Kidney (tissue), 14 donors: ENCODE data around the gene ASIC3. TPM values are rescaled to one million over a fixed set of nuclear protein-coding genes. Genes with fewer than 3 reads are reported as not detected.
A peak's percentile ranks its signal among the peaks of the same experiment; 100 is the strongest.

Experiments
- DNase-seq, 5 donors: peaks; one replicate each; pipeline ENCODE4 v3.0.0-alpha.2; 2013 to 2020
- FAIRE-seq: peaks from 2 replicates; lab custom pipeline; 2012; peaks lifted over from hg19 to GRCh38; lab: Jason Lieb, UNC
- H3K27ac ChIP-seq, 2 donors: one replicate each; pipeline ENCODE4 v1.7.0; 2013; ENCODE audit warnings: low read depth in 2 of 2, low read length in 2 of 2, inconsistent platforms in 1 of 2
- H3K27me3 ChIP-seq: one replicate; pipeline ENCODE4 v1.7.1; 2013; ENCODE audit warnings: low read length, inconsistent platforms; ENCODE audit not compliant: control insufficient read depth, insufficient read depth
- H3K36me3 ChIP-seq, 3 donors: one replicate each; pipeline versions ENCODE4 v1.7.0 to v1.7.1; 2013; ENCODE audit warnings: low read length in 3 of 3, control low read depth in 1 of 3, inconsistent platforms in 1 of 3; ENCODE audit not compliant: insufficient read depth in 3 of 3, control insufficient read depth in 2 of 3
- H3K4me1 ChIP-seq, 3 donors: one replicate each; pipeline versions ENCODE4 v1.7.0 to v1.7.1; 2013; ENCODE audit warnings: low read length in 3 of 3, inconsistent platforms in 1 of 3, low read depth in 1 of 3; ENCODE audit not compliant: control insufficient read depth in 2 of 3, insufficient read depth in 2 of 3
- H3K4me3 ChIP-seq, 3 donors: one replicate each; pipeline versions ENCODE4 v1.7.0 to v1.8.1; 2013; ENCODE audit warnings: low read length in 3 of 3, control low read depth in 1 of 3, inconsistent platforms in 1 of 3
- H3K9ac ChIP-seq, 3 donors: one replicate each; pipeline versions ENCODE4 v1.7.0 to v1.7.1; 2013; ENCODE audit warnings: low read length in 3 of 3, control low read depth in 1 of 3, inconsistent platforms in 1 of 3
- H3K9me3 ChIP-seq, 3 donors: one replicate each; pipeline versions ENCODE4 v1.7.0 to v1.7.1; 2013; ENCODE audit warnings: low read length in 3 of 3, control low read depth in 1 of 3, inconsistent platforms in 1 of 3; ENCODE audit not compliant: control insufficient read depth in 2 of 3, insufficient read depth in 1 of 3
- intact Hi-C: fragments of 100-400 bp; cut with DNase I; formaldehyde crosslinking; loops from one replicate; pipeline ENCODE4 v1.11.1; 2022
- polyA plus RNA-seq: library from polyadenylated mRNA; stranded (reverse); fragments of 350-450 nt; fragmentation: Illumina TruSeq; extraction: RNeasy Lipid Tissue Mini Kit (QIAGEN cat#74804); gene quantifications from one replicate; pipeline ENCODE4 v1.2.3, GENCODE V29; 2014; ENCODE audit warnings: low read depth, low replicate concordance; ENCODE audit not compliant: insufficient read depth
- total RNA-seq: library from RNA; stranded (reverse); fragmentation: NEBNext Ultra II Directional; extraction: Animal tissue kit (Norgen Biotek cat#: 25700); gene quantifications from one replicate; pipeline ENCODE4 v1.2.1, GENCODE V29; 2021
- TF ChIP-seq, protein P1 (sequence below): IDR thresholded peaks from 3 replicates; pipeline ENCODE4 v1.5.1; 2012; ENCODE audit warnings: mild to moderate bottlenecking, moderate library complexity, borderline replicate concordance; ENCODE audit not compliant: insufficient read depth; ENCODE audit errors: extremely low read depth
- donor health status: control.
- donor health status: control.
- donor health status: control.
- donor health status: control.
- donor health status: control.
- donor health status: DM: yes; HTN: yes; CAD: no.
- donor health status: Normal renal cell carcinoma (clear cell type).

The ASIC3 gene
- total and polyA plus RNA-seq, 2 donors from 2014 or later: 1.9 to 3.1 TPM

DNA sequence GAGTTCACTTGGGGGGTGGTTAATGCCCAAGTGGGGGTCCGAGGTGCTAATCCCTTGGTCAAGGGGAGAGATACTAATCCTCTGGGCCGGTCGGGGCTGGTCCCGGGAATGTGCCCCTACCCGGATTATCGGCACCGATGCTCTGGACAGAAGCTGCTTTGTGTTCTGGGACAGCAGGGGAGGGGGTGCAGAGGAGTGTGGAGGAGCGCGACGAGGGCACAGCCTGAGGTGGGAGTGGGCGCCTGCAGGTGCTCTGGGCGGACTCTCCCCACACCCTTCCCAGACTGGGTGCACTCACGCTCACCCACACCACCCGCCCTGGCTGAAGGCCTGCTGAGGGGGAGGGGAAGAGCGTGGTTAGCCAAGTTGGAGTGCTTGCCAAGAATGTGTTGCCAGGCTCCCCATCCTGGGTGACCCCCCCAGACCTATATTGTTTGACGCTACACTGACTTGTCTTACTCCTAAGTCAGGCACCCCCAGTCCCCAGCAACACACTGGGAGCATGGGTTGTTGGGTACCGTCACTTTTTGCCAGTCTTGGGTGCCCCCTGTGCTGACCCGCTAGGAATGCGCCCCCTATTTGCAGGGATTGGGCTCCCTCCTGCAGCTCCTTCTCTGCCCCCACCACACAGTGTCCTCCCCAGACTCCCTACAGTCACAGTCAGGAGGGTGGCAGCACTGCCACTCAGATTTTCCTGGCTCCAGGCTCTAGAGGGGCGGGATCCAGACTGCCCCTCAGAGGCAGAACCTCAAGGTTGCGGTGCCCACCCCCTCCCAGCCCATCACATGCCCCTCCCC, 12.3 kb downstream of the ASIC3 start:
- FAIRE-seq (no peak), DNase-seq (peak in 4 of 5 donors; percentile 39 to 84 (median 51))
- TF ChIP-seq, protein P1, sequence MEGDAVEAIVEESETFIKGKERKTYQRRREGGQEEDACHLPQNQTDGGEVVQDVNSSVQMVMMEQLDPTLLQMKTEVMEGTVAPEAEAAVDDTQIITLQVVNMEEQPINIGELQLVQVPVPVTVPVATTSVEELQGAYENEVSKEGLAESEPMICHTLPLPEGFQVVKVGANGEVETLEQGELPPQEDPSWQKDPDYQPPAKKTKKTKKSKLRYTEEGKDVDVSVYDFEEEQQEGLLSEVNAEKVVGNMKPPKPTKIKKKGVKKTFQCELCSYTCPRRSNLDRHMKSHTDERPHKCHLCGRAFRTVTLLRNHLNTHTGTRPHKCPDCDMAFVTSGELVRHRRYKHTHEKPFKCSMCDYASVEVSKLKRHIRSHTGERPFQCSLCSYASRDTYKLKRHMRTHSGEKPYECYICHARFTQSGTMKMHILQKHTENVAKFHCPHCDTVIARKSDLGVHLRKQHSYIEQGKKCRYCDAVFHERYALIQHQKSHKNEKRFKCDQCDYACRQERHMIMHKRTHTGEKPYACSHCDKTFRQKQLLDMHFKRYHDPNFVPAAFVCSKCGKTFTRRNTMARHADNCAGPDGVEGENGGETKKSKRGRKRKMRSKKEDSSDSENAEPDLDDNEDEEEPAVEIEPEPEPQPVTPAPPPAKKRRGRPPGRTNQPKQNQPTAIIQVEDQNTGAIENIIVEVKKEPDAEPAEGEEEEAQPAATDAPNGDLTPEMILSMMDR: no peak
- Histone ChIP-seq H3K9me3 (no peaks in the 10 kb centered on the region), H3K36me3 (peaks cover 0 to 11% (median 7%) of the 10 kb centered on the region in 3 donors), H3K4me1 (peaks cover 4 to 38% (median 19%) of the 10 kb centered on the region in 3 donors), H3K27ac (peak overlapping the region; percentile 99 to 100), H3K9ac (peak overlapping the region; percentile 26 to 95 (median 37)), H3K4me3 (peak overlapping the region; percentile 56 to 93 (median 71)), H3K27me3 (no peaks in the 10 kb centered on the region)
- intact Hi-C loops: no loop called here

DNA sequence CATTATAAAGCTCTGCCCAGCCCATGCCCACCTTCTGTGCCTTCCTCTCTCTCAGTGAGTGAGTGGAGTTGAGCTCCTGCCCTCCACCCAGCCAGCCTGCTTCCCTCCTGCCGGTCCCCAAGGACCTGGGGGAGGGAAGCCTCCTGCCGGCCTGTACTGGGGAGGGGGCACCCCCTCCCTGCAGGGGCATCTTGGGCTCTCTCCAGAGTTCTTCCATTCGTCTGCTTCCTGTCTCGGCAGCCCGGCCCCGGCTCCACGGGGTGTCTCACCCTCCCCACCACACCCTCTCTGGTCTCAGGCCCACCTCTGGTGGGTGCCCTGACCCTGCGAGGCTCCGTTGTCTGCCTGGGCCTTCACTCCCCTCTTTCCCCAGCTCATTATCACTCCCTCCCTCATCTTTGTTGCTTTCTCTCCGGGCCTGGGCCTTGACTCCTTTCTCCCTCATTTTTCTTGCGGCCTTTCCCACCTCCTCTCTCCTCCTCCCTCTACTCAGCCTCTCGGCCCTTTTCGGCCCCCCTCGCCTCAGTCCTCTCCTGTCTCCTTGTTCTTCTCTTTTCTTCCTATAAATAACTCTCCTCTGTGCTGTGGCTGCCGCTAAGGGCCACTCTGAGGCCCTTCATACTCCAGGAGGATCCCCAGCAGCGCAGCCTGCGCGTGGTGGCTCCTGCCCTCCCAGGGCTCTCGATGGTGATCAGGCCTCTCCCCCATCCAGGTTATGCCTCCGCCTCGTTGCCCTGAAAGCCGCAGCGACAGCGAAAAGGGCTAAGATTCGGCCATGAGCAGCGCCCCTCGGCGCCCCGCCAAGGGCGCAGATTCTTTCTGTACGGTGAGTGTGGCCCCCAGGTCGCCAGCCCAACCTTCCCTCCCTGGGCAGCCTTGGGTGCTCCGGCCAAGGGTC, 13.1 kb downstream of the ASIC3 start:
- no peak for FAIRE-seq

DNA sequence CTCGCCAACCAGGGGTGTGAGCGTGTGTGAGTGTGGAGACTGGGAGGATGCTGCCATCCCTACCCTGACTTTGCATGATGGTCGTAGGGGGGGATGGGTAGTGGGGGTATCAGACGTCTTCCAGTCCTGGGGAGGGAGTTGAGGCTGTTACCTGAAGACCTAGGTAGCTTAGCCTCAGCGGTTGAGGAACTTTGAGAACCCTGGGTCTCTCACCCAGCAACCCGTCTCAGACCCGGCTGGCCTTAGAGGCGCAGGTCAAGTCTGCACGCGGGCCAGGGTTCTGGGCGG, 13.7 kb downstream of the ASIC3 start:
- H3K36me3 ChIP-seq: peaks cover 0 to 17% (median 10%) of the 10 kb centered on the region in 3 donors
- H3K4me1 ChIP-seq: peaks cover 4 to 32% (median 17%) of the 10 kb centered on the region in 3 donors
- intact Hi-C loops: no loop called here
- no peak overlapping the region for H3K9ac ChIP-seq
- no peak overlapping the region for H3K4me3 ChIP-seq
- TF ChIP-seq, protein P1: no peak
- no peaks in the 10 kb centered on the region for H3K27me3 ChIP-seq
- no peaks in the 10 kb centered on the region for H3K9me3 ChIP-seq
- no peak for DNase-seq
- no peak overlapping the region for H3K27ac ChIP-seq
- FAIRE-seq: no peak

More for the DNA sequence above, 13.1 kb downstream of the ASIC3 start:
- Histone ChIP-seq H3K9ac (no peak overlapping the region), H3K9me3 (no peaks in the 10 kb centered on the region), H3K4me3 (no peak overlapping the region), H3K27ac (peak overlapping the region; percentile 11 to 30), H3K27me3 (no peaks in the 10 kb centered on the region), H3K4me1 (peaks cover 4 to 38% (median 19%) of the 10 kb centered on the region in 3 donors), H3K36me3 (peaks cover 0 to 11% (median 7%) of the 10 kb centered on the region in 3 donors)
- intact Hi-C loops: no loop called here
- TF ChIP-seq, protein P1: no peak
- no peak for DNase-seq
